ENCODE data around the gene HSPA4L.

The HSPA4L gene

GRCh38 chr4:127843704-127844600, 61.8 kb downstream of the HSPA4L start:
- Histone ChIP-seq H3K27me3 (ENCODE audit: control insufficient read depth, insufficient read depth, low read length) (no peaks in the 10 kb centered on the region), H3K9ac (ENCODE audit: low read depth, low read length) (no peak overlapping the region), H3K27ac (ENCODE audit: low read depth, low read length) (no peak overlapping the region), H3K4me3 (ENCODE audit: low read depth, low read length) (no peak overlapping the region), H3K9me3 (ENCODE audit: control insufficient read depth, insufficient read depth, low read length) (no peaks in the 10 kb centered on the region), H3K4me1 (ENCODE audit: control insufficient read depth, insufficient read depth, low read length) (peaks cover 13% of the 10 kb centered on the region), H3K36me3 (ENCODE audit: control insufficient read depth, insufficient read depth, low read length) (no peaks in the 10 kb centered on the region)

GRCh38 chr4:127844601-127845116, 62.5 kb downstream of the HSPA4L start:
- H3K4me1 ChIP-seq (ENCODE audit: control insufficient read depth, insufficient read depth, low read length), result peaks cover 13% of the 10 kb centered on the region
- H3K9me3 ChIP-seq (ENCODE audit: control insufficient read depth, insufficient read depth, low read length), result no peaks in the 10 kb centered on the region; the same call in 1 of the 2 replicates
- no peak overlapping the region for H3K9ac ChIP-seq (ENCODE audit: low read depth, low read length)
- no peaks in the 10 kb centered on the region for H3K36me3 ChIP-seq (ENCODE audit: control insufficient read depth, insufficient read depth, low read length)
- H3K4me3 ChIP-seq (ENCODE audit: low read depth, low read length), result no peak overlapping the region
- H3K27ac ChIP-seq (ENCODE audit: low read depth, low read length), result no peak overlapping the region
- H3K27me3 ChIP-seq (ENCODE audit: control insufficient read depth, insufficient read depth, low read length), result no peaks in the 10 kb centered on the region

GRCh38 chr4:127846061-127846460, 63.9 kb downstream of the HSPA4L start:
- Histone ChIP-seq H3K36me3 (ENCODE audit: control insufficient read depth, insufficient read depth, low read length) (no peaks in the 10 kb centered on the region), H3K4me1 (ENCODE audit: control insufficient read depth, insufficient read depth, low read length) (peaks cover 13% of the 10 kb centered on the region), H3K27ac (ENCODE audit: low read depth, low read length) (peak overlapping the region; percentile 2), H3K27me3 (ENCODE audit: control insufficient read depth, insufficient read depth, low read length) (no peaks in the 10 kb centered on the region), H3K9me3 (ENCODE audit: control insufficient read depth, insufficient read depth, low read length) (peaks cover 5% of the 10 kb centered on the region; the same call in 1 of the 2 replicates), H3K9ac (ENCODE audit: low read depth, low read length) (no peak overlapping the region), H3K4me3 (ENCODE audit: low read depth, low read length) (no peak overlapping the region)

GRCh38 chr4:127846765-127847164, 64.6 kb downstream of the HSPA4L start:
- H3K27ac ChIP-seq (ENCODE audit: low read depth, low read length), result peak overlapping the region; percentile 2
- H3K9ac ChIP-seq (ENCODE audit: low read depth, low read length), result no peak overlapping the region
- peaks cover 5% of the 10 kb centered on the region; the same call in 1 of the 2 replicates for H3K9me3 ChIP-seq (ENCODE audit: control insufficient read depth, insufficient read depth, low read length)
- H3K4me1 ChIP-seq (ENCODE audit: control insufficient read depth, insufficient read depth, low read length), result peaks cover 13% of the 10 kb centered on the region
- H3K4me3 ChIP-seq (ENCODE audit: low read depth, low read length), result no peak overlapping the region
- no peaks in the 10 kb centered on the region for H3K27me3 ChIP-seq (ENCODE audit: control insufficient read depth, insufficient read depth, low read length)
- H3K36me3 ChIP-seq (ENCODE audit: control insufficient read depth, insufficient read depth, low read length), result no peaks in the 10 kb centered on the region

- Histone ChIP-seq H3K27ac (ENCODE audit: low read depth, low read length) (no peak overlapping the region), H3K9me3 (ENCODE audit: control insufficient read depth, insufficient read depth, low read length) (peaks cover 5% of the 10 kb centered on the region; the same call in 1 of the 2 replicates), H3K4me1 (ENCODE audit: control insufficient read depth, insufficient read depth, low read length) (peaks cover 23% of the 10 kb centered on the region), H3K27me3 (ENCODE audit: control insufficient read depth, insufficient read depth, low read length) (no peaks in the 10 kb centered on the region), H3K4me3 (ENCODE audit: low read depth, low read length) (no peak overlapping the region), H3K36me3 (ENCODE audit: control insufficient read depth, insufficient read depth, low read length) (no peaks in the 10 kb centered on the region), H3K9ac (ENCODE audit: low read depth, low read length) (no peak overlapping the region)
Observed at GRCh38 chr4:127849505-127850234, 67.5 kb downstream of the HSPA4L start.

- Histone ChIP-seq H3K9ac (ENCODE audit: low read depth, low read length) (no peak overlapping the region), H3K4me3 (ENCODE audit: low read depth, low read length) (no peak overlapping the region), H3K27ac (ENCODE audit: low read depth, low read length) (no peak overlapping the region), H3K36me3 (ENCODE audit: control insufficient read depth, insufficient read depth, low read length) (no peaks in the 10 kb centered on the region), H3K9me3 (ENCODE audit: control insufficient read depth, insufficient read depth, low read length) (peaks cover 5% of the 10 kb centered on the region; the same call in 1 of the 2 replicates), H3K27me3 (ENCODE audit: control insufficient read depth, insufficient read depth, low read length) (no peaks in the 10 kb centered on the region), H3K4me1 (ENCODE audit: control insufficient read depth, insufficient read depth, low read length) (peaks cover 20% of the 10 kb centered on the region)
Observed at GRCh38 chr4:127852661-127853060, 70.5 kb downstream of the HSPA4L start.

- H3K36me3 ChIP-seq (ENCODE audit: control insufficient read depth, insufficient read depth, low read length), result no peaks in the 10 kb centered on the region
- no peak overlapping the region for H3K4me3 ChIP-seq (ENCODE audit: low read depth, low read length)
- peaks cover 25% of the 10 kb centered on the region for H3K4me1 ChIP-seq (ENCODE audit: control insufficient read depth, insufficient read depth, low read length)
- H3K9ac ChIP-seq (ENCODE audit: low read depth, low read length), result no peak overlapping the region
- H3K9me3 ChIP-seq (ENCODE audit: control insufficient read depth, insufficient read depth, low read length), result peaks cover 4% of the 10 kb centered on the region; the same call in 1 of the 2 replicates
- H3K27me3 ChIP-seq (ENCODE audit: control insufficient read depth, insufficient read depth, low read length), result no peaks in the 10 kb centered on the region
- H3K27ac ChIP-seq (ENCODE audit: low read depth, low read length), result no peak overlapping the region
Observed at GRCh38 chr4:127856196-127856812, 74.2 kb downstream of the HSPA4L start.

- no peak overlapping the region for H3K4me3 ChIP-seq (ENCODE audit: low read depth, low read length)
- H3K27me3 ChIP-seq (ENCODE audit: control insufficient read depth, insufficient read depth, low read length), result no peaks in the 10 kb centered on the region
- no peak overlapping the region for H3K27ac ChIP-seq (ENCODE audit: low read depth, low read length)
- H3K36me3 ChIP-seq (ENCODE audit: control insufficient read depth, insufficient read depth, low read length), result no peaks in the 10 kb centered on the region
- H3K9me3 ChIP-seq (ENCODE audit: control insufficient read depth, insufficient read depth, low read length), result peaks cover 4% of the 10 kb centered on the region; the same call in 1 of the 2 replicates
- no peak overlapping the region; the same call in 1 of the 2 replicates for H3K9ac ChIP-seq (ENCODE audit: low read depth, low read length)
- H3K4me1 ChIP-seq (ENCODE audit: control insufficient read depth, insufficient read depth, low read length), result peaks cover 25% of the 10 kb centered on the region
Observed at GRCh38 chr4:127856813-127857447, 74.8 kb downstream of the HSPA4L start.

- H3K9me3 ChIP-seq (ENCODE audit: control insufficient read depth, insufficient read depth, low read length), result peaks cover 4% of the 10 kb centered on the region; the same call in 1 of the 2 replicates
- H3K27ac ChIP-seq (ENCODE audit: low read depth, low read length), result no peak overlapping the region
- H3K4me3 ChIP-seq (ENCODE audit: low read depth, low read length), result no peak overlapping the region
- no peak overlapping the region for H3K9ac ChIP-seq (ENCODE audit: low read depth, low read length)
- peaks cover 18% of the 10 kb centered on the region for H3K4me1 ChIP-seq (ENCODE audit: control insufficient read depth, insufficient read depth, low read length)
- no peaks in the 10 kb centered on the region for H3K27me3 ChIP-seq (ENCODE audit: control insufficient read depth, insufficient read depth, low read length)
- H3K36me3 ChIP-seq (ENCODE audit: control insufficient read depth, insufficient read depth, low read length), result no peaks in the 10 kb centered on the region
Observed at GRCh38 chr4:127857641-127858040, 75.5 kb downstream of the HSPA4L start.

GRCh38 chr4:127868196-127868595, 86.1 kb downstream of the HSPA4L start:
- Histone ChIP-seq H3K9me3 (ENCODE audit: control insufficient read depth, insufficient read depth, low read length) (no peaks in the 10 kb centered on the region), H3K27ac (ENCODE audit: low read depth, low read length) (no peak overlapping the region), H3K9ac (ENCODE audit: low read depth, low read length) (no peak overlapping the region), H3K36me3 (ENCODE audit: control insufficient read depth, insufficient read depth, low read length) (no peaks in the 10 kb centered on the region), H3K4me3 (ENCODE audit: low read depth, low read length) (no peak overlapping the region), H3K4me1 (ENCODE audit: control insufficient read depth, insufficient read depth, low read length) (no peaks in the 10 kb centered on the region), H3K27me3 (ENCODE audit: control insufficient read depth, insufficient read depth, low read length) (no peaks in the 10 kb centered on the region)

All from HUES48 (cell line).